Measurements from ENCODE around the gene PHC3. TPM values are rescaled to one million over a fixed set of nuclear protein-coding genes. Genes with fewer than 3 reads are reported as not detected.

Gene PHC3
- total RNA-seq, 2 experiments from 2014 or later: 40.6 to 89.7 TPM

- no TSS peak for BruUV-seq (replicated peaks)
- peaks cover 10% of the 10 kb centered on the region; the same call in 1 of the 2 replicates for H3K9me3 ChIP-seq (ENCODE audit: low read length)
- ChIA-PET CTCF (ENCODE audit: unreplicated experiment) (no interaction called here), POLR2A (interaction anchor here (0.7 to 1.4 kb wide), 2 partner anchors 112 to 255 kb away, joined by 3 to 6 read pairs; no protein-coding TSS in a partner anchor)
- intact Hi-C loops (cut with micrococcal nuclease; ENCODE audit: unreplicated experiment): no loop called here
- H3K4me3 ChIP-seq (ENCODE audit: low read depth, low read length, poor library complexity, severe bottlenecking): no peak overlapping the region
- TF ChIP-seq EZH2phosphoT487 (IDR thresholded peaks at IDR 0.05; ENCODE audit: borderline replicate concordance, low read depth, low read length) (no peak), CTCF (conservative IDR thresholded peaks at IDR 0.05; ENCODE audit: low read length) (no peak)
- DNase-seq (ENCODE audit: low spot score): no peak
- no peaks in the 10 kb centered on the region for H3K9me2 ChIP-seq (ENCODE audit: insufficient read depth, low read length)
- no peak overlapping the region for H3K4me2 ChIP-seq (ENCODE audit: low read length)
- no peaks in the 10 kb centered on the region for H4K20me1 ChIP-seq (ENCODE audit: insufficient read depth, low read length)
- H3K79me2 ChIP-seq (ENCODE audit: insufficient read depth, low read depth, low read length): peaks cover 91% of the 10 kb centered on the region
- peaks cover 69% of the 10 kb centered on the region for H3K4me1 ChIP-seq (ENCODE audit: insufficient read depth, low read length, poor library complexity, severe bottlenecking)
- no peak overlapping the region for H2AFZ ChIP-seq (ENCODE audit: low read length)
- H3K36me3 ChIP-seq (ENCODE audit: insufficient read depth, low read length): peaks cover 60% of the 10 kb centered on the region
- H3K27ac ChIP-seq (ENCODE audit: low read depth, low read length, poor library complexity, severe bottlenecking): no peak overlapping the region
Observed at GRCh38 chr3:170050753-170051152, 130.8 kb downstream of the PHC3 start.

DNA sequence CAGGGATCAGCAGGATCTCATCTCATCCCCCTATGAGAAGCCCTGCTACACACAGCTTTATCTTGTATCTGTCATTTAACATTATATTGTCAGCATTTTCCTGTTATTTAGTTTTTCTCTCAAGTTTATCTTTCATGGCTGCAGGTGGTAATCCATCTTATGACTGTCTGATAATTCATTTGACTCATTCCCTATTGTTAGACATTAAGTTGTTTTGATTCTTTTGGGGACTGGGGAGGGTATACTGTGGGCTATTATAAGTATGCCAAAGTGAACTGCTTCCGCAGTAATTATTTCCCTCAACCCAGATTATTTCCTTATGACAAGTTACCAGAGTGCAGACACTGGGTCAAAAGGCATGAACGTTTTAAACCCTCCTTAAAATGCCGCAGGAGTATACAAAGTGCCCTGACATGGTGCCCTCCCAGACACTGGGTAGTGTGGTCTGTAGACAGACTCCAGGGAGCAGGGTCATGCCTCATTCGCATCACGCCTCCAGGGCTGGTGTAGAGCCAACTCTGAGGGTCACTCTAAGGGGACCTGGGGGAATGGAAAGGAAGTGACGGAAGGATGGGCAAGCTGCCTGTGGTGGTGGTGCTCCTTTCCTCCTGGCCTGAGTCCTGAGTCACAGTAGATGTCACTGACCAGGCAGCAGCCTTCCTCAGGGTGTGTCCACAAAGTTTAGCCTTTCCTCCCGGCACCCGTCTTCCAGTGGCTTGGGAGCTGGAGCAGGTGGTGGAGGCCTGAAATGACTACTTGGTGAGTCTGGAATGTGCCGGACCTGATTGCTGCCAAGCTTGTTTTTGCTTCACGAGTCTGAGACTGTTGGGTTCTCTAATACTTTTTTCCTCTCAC lies 132.2 kb downstream of the PHC3 start:
- no peak for TF ChIP-seq EZH2phosphoT487 (IDR thresholded peaks at IDR 0.05; ENCODE audit: borderline replicate concordance, low read depth, low read length)
- TF ChIP-seq CTCF (conservative IDR thresholded peaks at IDR 0.05; ENCODE audit: low read length): no peak
- Histone ChIP-seq H3K36me3 (ENCODE audit: insufficient read depth, low read length) (peaks cover 63% of the 10 kb centered on the region), H3K9me3 (ENCODE audit: low read length) (peaks cover 10% of the 10 kb centered on the region; the same call in 1 of the 2 replicates), H3K4me1 (ENCODE audit: insufficient read depth, low read length, poor library complexity, severe bottlenecking) (peaks cover 71% of the 10 kb centered on the region), H3K27ac (ENCODE audit: low read depth, low read length, poor library complexity, severe bottlenecking) (peak overlapping the region; percentile 39), H3K4me2 (ENCODE audit: low read length) (peak overlapping the region; percentile 29; the same call in 1 of the 2 replicates), H2AFZ (ENCODE audit: low read length) (no peak overlapping the region), H4K20me1 (ENCODE audit: insufficient read depth, low read length) (no peaks in the 10 kb centered on the region), H3K4me3 (ENCODE audit: low read depth, low read length, poor library complexity, severe bottlenecking) (no peak overlapping the region), H3K79me2 (ENCODE audit: insufficient read depth, low read depth, low read length) (peaks cover 86% of the 10 kb centered on the region), H3K9me2 (ENCODE audit: insufficient read depth, low read length) (no peaks in the 10 kb centered on the region)
- POLR2A ChIA-PET: interaction anchor here (0.7 to 1.4 kb wide), 6 partner anchors 9 to 201 kb away, joined by 3 to 6 read pairs (median 4); no protein-coding TSS in a partner anchor
- CTCF ChIA-PET (ENCODE audit: unreplicated experiment): interaction anchor here (0.6 kb wide), 1 partner anchor 762 kb away, joined by 3 read pairs; no protein-coding TSS in a partner anchor
- BruUV-seq (replicated peaks): no TSS peak
- DNase-seq (ENCODE audit: low spot score): no peak
- intact Hi-C loops (cut with micrococcal nuclease; ENCODE audit: unreplicated experiment): no loop called here

GRCh38 chr3:170047133-170047404 lies 134.5 kb downstream of the PHC3 start:
- H3K79me2 ChIP-seq (ENCODE audit: insufficient read depth, low read depth, low read length): peaks cover 81% of the 10 kb centered on the region
- DNase-seq (ENCODE audit: low spot score): no peak
- peak overlapping the region; percentile 84 for H3K4me2 ChIP-seq (ENCODE audit: low read length)
- intact Hi-C loops (cut with micrococcal nuclease; ENCODE audit: unreplicated experiment): no loop called here
- H3K36me3 ChIP-seq (ENCODE audit: insufficient read depth, low read length): peaks cover 67% of the 10 kb centered on the region
- TF ChIP-seq CTCF (conservative IDR thresholded peaks at IDR 0.05; ENCODE audit: low read length) (no peak), EZH2phosphoT487 (IDR thresholded peaks at IDR 0.05; ENCODE audit: borderline replicate concordance, low read depth, low read length) (no peak)
- H3K4me3 ChIP-seq (ENCODE audit: low read depth, low read length, poor library complexity, severe bottlenecking): no peak overlapping the region
- POLR2A ChIA-PET: interaction anchor here (0.9 to 6.8 kb wide), 4 partner anchors 8 to 80 kb away, joined by 3 to 143 read pairs (median 18); partner anchors contain the start of gene SEC62
- peaks cover under 1% of the 10 kb centered on the region; the same call in 1 of the 2 replicates for H3K9me3 ChIP-seq (ENCODE audit: low read length)
- H4K20me1 ChIP-seq (ENCODE audit: insufficient read depth, low read length): no peaks in the 10 kb centered on the region
- no peak overlapping the region for H2AFZ ChIP-seq (ENCODE audit: low read length)
- no peaks in the 10 kb centered on the region for H3K9me2 ChIP-seq (ENCODE audit: insufficient read depth, low read length)
- CTCF ChIA-PET (ENCODE audit: unreplicated experiment): interaction anchor here (1.0 kb wide), 1 partner anchor 100 kb away, joined by 3 read pairs; no protein-coding TSS in a partner anchor
- H3K4me1 ChIP-seq (ENCODE audit: insufficient read depth, low read length, poor library complexity, severe bottlenecking): peaks cover 73% of the 10 kb centered on the region
- peak overlapping the region; percentile 98 for H3K27ac ChIP-seq (ENCODE audit: low read depth, low read length, poor library complexity, severe bottlenecking)
- no TSS peak for BruUV-seq (replicated peaks)

Measured in OCI-LY7 (cell line).